Endodermal cell (in vitro differentiated cells): ENCODE measurements around the gene PIP5K1B. TPM values are rescaled to one million over a fixed set of nuclear protein-coding genes. Genes with fewer than 3 reads are reported as not detected.

Source experiments
- DNase-seq: peaks from one replicate; pipeline ENCODE4 v3.0.0-alpha.2; 2017
- H3K27ac ChIP-seq: 2 replicates; pipeline ENCODE4 v1.5.1; 2013; ENCODE audit warnings: mild to moderate bottlenecking, low read depth, low read length, moderate library complexity
- H3K27me3 ChIP-seq: 2 replicates; pipeline ENCODE4 v1.6.1; 2013; ENCODE audit warnings: mild to moderate bottlenecking, low read length, moderate library complexity; ENCODE audit not compliant: insufficient read depth, control insufficient read depth, poor library complexity, severe bottlenecking
- H3K36me3 ChIP-seq: 2 replicates; pipeline ENCODE4 v1.7.0; 2013; ENCODE audit warnings: mild to moderate bottlenecking, low read length, moderate library complexity; ENCODE audit not compliant: control insufficient read depth, insufficient read depth
- H3K4me1 ChIP-seq: one replicate; pipeline ENCODE4 v1.7.0; 2013; ENCODE audit warnings: low read length; ENCODE audit not compliant: control insufficient read depth, insufficient read depth
- H3K4me3 ChIP-seq: 2 replicates; pipeline ENCODE4 v1.5.1; 2013; ENCODE audit warnings: mild to moderate bottlenecking, low read length, moderate library complexity
- H3K9ac ChIP-seq: 2 replicates; pipeline ENCODE4 v1.6.1; 2013; ENCODE audit warnings: mild to moderate bottlenecking, low read length, moderate library complexity; ENCODE audit not compliant: poor library complexity, severe bottlenecking; ENCODE audit errors: extremely low read depth
- H3K9me3 ChIP-seq: 2 replicates; pipeline ENCODE4 v1.6.1; 2013; ENCODE audit warnings: mild to moderate bottlenecking, low read length, moderate library complexity; ENCODE audit not compliant: control insufficient read depth
- H3K27ac Mint-ChIP-seq: 2 replicates; pipeline ENCODE4 v1.8.0; 2020; ENCODE audit warnings: mixed read lengths
- H3K27me3 Mint-ChIP-seq: 2 replicates; pipeline ENCODE4 v1.8.0; 2021; ENCODE audit warnings: mild to moderate bottlenecking, mixed read lengths; ENCODE audit not compliant: insufficient read depth
- H3K36me3 Mint-ChIP-seq: 2 replicates; pipeline ENCODE4 v1.8.0; 2020; ENCODE audit warnings: low read depth, mixed read lengths
- H3K4me1 Mint-ChIP-seq: 2 replicates; pipeline ENCODE4 v1.8.0; 2020; ENCODE audit warnings: mixed read lengths
- H3K4me3 Mint-ChIP-seq: 2 replicates; pipeline ENCODE4 v1.8.0; 2020; ENCODE audit warnings: mild to moderate bottlenecking, moderate library complexity, mixed read lengths
- H3K9me3 Mint-ChIP-seq: 2 replicates; pipeline ENCODE4 v1.8.0; 2020; ENCODE audit warnings: mild to moderate bottlenecking, mixed read lengths
- WGBS, 2 experiments: methylation state at CpG; one replicate each; pipeline versions ENCODE4 v1.1.5 to v1.1.7; 2013; ENCODE audit warnings: missing lambda C conversion rate in 2 of 2, mixed read lengths in 1 of 2; ENCODE audit not compliant: insufficient coverage in 1 of 2, insufficient read length in 1 of 2; 5-methylcytosine and 5-hydroxymethylcytosine counted together
- total RNA-seq, 2 donors: library from RNA; stranded (reverse); fragmentation: NEBNext Ultra II Directional in 1 of 2; extraction: Animal tissue kit (Norgen Biotek cat#: 25700) in 1 of 2; gene quantifications; 2 replicates in 1 of 2; 3 replicates in 1 of 2; pipeline ENCODE4 v1.2.1, GENCODE V29; 2021
- TF ChIP-seq, protein P1 (sequence below): fragments of 200-600 bp; sonication (generic); conservative IDR thresholded peaks from 2 replicates; pipeline ENCODE4 v1.5.0; 2021; ENCODE audit warnings: antibody characterized with exemption, mild to moderate bottlenecking

The PIP5K1B gene
- total RNA-seq, 2 donors from 2014 or later = 8.5 to 10.2 TPM

DNA sequence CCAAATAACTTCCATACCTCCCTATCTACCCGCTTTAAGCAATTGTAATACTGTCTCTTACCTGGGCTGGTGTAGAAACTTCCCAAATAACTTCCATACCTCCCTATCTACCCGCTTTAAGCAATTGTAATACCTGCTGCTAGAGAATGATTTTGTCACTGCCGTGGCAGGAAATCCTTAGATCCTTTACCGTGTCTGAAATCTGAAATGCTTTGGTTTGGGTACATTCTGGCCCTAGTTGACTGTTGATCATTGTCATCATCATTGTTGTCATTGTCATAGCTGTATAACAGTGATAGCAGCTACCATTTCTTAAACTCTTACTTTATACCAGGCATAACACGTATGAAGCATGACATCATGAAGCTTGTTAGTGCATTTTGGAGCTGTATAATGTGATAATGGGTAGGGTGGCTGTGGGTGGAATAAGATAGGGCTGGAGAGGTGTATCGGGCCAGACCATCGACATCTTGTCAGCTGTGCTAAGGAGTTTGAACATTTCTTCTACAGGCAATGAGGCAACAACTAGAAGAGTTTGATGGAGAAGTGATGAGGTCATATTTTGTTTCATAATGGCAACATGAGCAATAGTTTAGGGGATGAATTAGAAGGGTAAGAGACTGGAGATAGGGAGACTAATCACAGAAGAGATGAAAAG, 15.7 kb downstream of the PIP5K1B start:
- H3K27ac ChIP-seq = no peak overlapping the region
- no peaks in the 10 kb centered on the region for H3K27me3 ChIP-seq
- Mint-ChIP-seq H3K4me3 (no peak overlapping the region), H3K27me3 (peaks cover 1% of the 10 kb centered on the region), H3K27ac (no peak overlapping the region), H3K9me3 (peaks cover 1% of the 10 kb centered on the region), H3K36me3 (no peaks in the 10 kb centered on the region), H3K4me1 (peaks cover 6% of the 10 kb centered on the region)
- H3K9ac ChIP-seq = no peak overlapping the region
- H3K9me3 ChIP-seq = peaks cover 7% of the 10 kb centered on the region
- H3K4me1 ChIP-seq = peaks cover 6% of the 10 kb centered on the region
- TF ChIP-seq, protein P1, sequence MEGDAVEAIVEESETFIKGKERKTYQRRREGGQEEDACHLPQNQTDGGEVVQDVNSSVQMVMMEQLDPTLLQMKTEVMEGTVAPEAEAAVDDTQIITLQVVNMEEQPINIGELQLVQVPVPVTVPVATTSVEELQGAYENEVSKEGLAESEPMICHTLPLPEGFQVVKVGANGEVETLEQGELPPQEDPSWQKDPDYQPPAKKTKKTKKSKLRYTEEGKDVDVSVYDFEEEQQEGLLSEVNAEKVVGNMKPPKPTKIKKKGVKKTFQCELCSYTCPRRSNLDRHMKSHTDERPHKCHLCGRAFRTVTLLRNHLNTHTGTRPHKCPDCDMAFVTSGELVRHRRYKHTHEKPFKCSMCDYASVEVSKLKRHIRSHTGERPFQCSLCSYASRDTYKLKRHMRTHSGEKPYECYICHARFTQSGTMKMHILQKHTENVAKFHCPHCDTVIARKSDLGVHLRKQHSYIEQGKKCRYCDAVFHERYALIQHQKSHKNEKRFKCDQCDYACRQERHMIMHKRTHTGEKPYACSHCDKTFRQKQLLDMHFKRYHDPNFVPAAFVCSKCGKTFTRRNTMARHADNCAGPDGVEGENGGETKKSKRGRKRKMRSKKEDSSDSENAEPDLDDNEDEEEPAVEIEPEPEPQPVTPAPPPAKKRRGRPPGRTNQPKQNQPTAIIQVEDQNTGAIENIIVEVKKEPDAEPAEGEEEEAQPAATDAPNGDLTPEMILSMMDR = no peak
- H3K36me3 ChIP-seq = no peaks in the 10 kb centered on the region
- H3K4me3 ChIP-seq = no peak overlapping the region
- DNase-seq = no peak
- WGBS, 2 experiments = 88 to 92% methylated on average over 6 to 7 of the region's 7 CpGs

DNA sequence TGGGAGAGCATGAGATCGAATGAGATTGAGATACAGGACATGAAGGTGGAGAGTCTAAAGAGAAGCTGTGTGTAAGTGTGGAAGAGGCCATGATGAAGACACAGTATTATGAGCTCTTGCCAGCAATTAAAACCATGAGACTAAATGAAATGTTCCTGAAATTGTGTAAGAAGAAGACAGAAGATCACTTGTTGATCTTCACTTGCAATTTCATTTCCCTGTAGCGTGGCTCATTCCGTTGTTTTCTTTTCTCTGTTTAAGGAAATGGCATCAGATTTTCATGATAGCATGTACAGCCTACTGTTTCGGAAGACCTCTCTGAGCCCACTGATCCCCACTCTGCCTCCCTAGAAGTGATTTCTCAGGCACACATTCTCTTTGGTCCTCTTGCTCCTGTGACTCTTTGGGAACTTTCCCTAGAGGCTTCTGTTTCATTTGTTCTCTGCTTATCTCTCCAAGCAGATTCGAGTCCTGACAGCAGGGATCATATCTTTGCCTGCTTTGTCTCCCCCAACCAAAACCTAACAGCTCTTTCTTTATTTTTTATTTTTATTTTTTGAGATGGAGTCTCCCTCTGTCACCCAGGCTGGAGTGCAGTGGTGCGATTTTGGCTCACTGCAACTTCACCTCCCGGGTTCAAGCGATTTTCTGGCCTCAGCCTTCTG, 16.8 kb downstream of the PIP5K1B start:
- Histone ChIP-seq H3K4me1 (peaks cover 6% of the 10 kb centered on the region), H3K9ac (no peak overlapping the region), H3K27me3 (no peaks in the 10 kb centered on the region), H3K4me3 (no peak overlapping the region), H3K9me3 (peaks cover 7% of the 10 kb centered on the region), H3K36me3 (no peaks in the 10 kb centered on the region), H3K27ac (no peak overlapping the region)
- peaks cover 1% of the 10 kb centered on the region for H3K27me3 Mint-ChIP-seq
- TF ChIP-seq, protein P1 = no peak
- no peak for DNase-seq
- peaks cover 6% of the 10 kb centered on the region for H3K4me1 Mint-ChIP-seq
- H3K9me3 Mint-ChIP-seq = peaks cover 1% of the 10 kb centered on the region
- WGBS, 2 experiments = 91 to 94% methylated on average over 5 to 8 of the region's 8 CpGs
- H3K27ac Mint-ChIP-seq = no peak overlapping the region
- no peaks in the 10 kb centered on the region for H3K36me3 Mint-ChIP-seq
- H3K4me3 Mint-ChIP-seq = no peak overlapping the region

DNA sequence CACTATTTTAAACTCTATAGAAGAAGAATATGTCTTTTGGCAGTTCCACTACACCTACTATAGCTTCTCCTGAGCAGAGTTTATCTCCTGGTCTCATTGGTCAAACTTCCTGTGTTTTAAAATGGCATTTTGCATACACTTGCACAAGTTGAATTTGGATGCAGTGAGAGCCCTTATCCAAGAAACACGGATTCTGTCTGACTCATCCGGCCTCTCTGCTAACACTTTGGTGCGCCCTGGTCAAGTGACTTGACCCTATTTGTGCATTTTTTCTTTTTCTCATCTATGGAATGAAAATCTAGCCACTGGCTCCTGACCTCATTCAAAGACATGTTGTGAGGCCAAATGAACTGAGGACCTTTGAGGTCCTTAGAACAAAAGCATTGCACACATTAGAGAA, 20.0 kb downstream of the PIP5K1B start:
- H3K27ac ChIP-seq = no peak overlapping the region
- no peaks in the 10 kb centered on the region for H3K36me3 ChIP-seq
- WGBS, 2 experiments = 75 to 96% methylated on average over 3 of the region's 3 CpGs
- no peak overlapping the region for H3K4me3 Mint-ChIP-seq
- H3K27ac Mint-ChIP-seq = no peak overlapping the region
- peaks cover 6% of the 10 kb centered on the region for H3K27me3 Mint-ChIP-seq
- no peak for DNase-seq
- peaks cover 1% of the 10 kb centered on the region for H3K9me3 Mint-ChIP-seq
- TF ChIP-seq, protein P1 = no peak
- H3K9me3 ChIP-seq = peaks cover 7% of the 10 kb centered on the region
- no peaks in the 10 kb centered on the region for H3K36me3 Mint-ChIP-seq
- no peak overlapping the region for H3K4me3 ChIP-seq
- H3K4me1 ChIP-seq = no peaks in the 10 kb centered on the region
- H3K9ac ChIP-seq = no peak overlapping the region
- H3K4me1 Mint-ChIP-seq = peaks cover 6% of the 10 kb centered on the region
- H3K27me3 ChIP-seq = no peaks in the 10 kb centered on the region
